ENCODE measurements around the gene WDR37. TPM values are rescaled to one million over a fixed set of nuclear protein-coding genes. Genes with fewer than 3 reads are reported as not detected.

Gene WDR37
- total and polyA plus RNA-seq, 2 donors (not counting 1 experiment from before 2014, with no cell fraction given) = 17.3 to 33.2 TPM

DNA sequence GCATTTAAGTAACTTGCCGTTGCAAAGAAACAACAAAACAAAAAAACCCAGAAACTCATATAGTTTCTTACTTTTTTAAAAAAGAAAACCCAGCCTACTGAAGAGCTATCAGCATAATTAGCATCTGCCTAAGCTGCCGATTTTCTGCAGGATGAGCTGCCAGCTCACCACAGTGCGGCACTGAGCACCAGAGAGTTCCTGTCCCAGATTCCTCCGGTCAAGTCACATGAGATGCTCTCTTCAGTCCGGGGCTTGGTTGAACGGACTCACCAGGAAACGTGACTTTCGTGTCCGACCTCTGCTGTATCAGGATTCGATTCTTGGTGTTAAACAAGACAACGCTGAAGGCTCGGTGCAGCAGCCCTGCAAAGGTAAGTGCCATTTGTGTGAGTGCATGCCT, 33.8 kb upstream of the WDR37 start:
- H3K27ac Mint-ChIP-seq = no peak overlapping the region

DNA sequence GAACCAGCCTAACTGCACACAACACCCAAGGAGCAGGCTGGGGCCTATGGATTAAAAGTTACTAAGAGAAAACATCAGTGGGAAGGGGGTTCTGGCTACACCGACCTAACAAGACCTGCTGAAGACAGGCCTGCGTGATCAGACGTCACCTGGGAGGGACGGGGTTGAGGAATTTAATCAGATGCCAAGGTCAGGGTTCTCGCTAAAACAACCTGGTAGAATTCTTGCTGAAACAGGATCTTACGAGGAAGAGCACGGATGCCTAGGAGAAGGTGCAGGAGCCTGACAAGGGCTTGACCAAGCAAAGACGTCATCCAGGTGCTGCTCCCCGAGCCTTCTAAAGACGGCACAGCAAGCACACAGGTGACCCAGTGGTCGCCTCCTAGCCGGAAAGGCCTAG, 32.1 kb upstream of the WDR37 start:
- H2AFZ ChIP-seq (ENCODE audit: insufficient read depth, low read depth, low read length, poor library complexity, severe bottlenecking) = no peak overlapping the region
- no peak overlapping the region for H3K4me2 ChIP-seq (replicated peaks; ENCODE audit: low read depth, low read length, poor library complexity, severe bottlenecking)
- no peaks in the 10 kb centered on the region for H4K20me1 ChIP-seq (ENCODE audit: control insufficient read depth, insufficient read depth, low read length, poor library complexity, severe bottlenecking)
- no peaks in the 10 kb centered on the region for H3K4me1 ChIP-seq (ENCODE audit: control insufficient read depth in 2 of 2, insufficient read depth in 2 of 2, low read length in 2 of 2)
- intact Hi-C loops (cut with micrococcal nuclease) = no loop called here
- no peak overlapping the region for H3K4me3 Mint-ChIP-seq
- no peak overlapping the region for H3K27ac Mint-ChIP-seq
- ATAC-seq (ENCODE audit: low read depth) (no peak), DNase-seq (no peak)
- POLR2A ChIA-PET = no interaction called here
- no peaks in the 10 kb centered on the region for H3K9me3 Mint-ChIP-seq (ENCODE audit: insufficient read depth)
- no peaks in the 10 kb centered on the region for H3K27me3 ChIP-seq (replicated peaks in 1 of 4; ENCODE audit: control extremely low read depth in 1 of 4, control insufficient read depth in 3 of 4, insufficient read depth in 4 of 4, low read length in 3 of 4)
- H3K79me2 ChIP-seq (ENCODE audit: control insufficient read depth, insufficient read depth, low read length) = no peaks in the 10 kb centered on the region
- 97% methylated on average over 12 of the region's 12 CpGs for WGBS (ENCODE audit: insufficient coverage)
- CTCF ChIA-PET = no interaction called here
- no peak overlapping the region for H3K4me3 ChIP-seq (ENCODE audit: control extremely low read depth in 1 of 5, extremely low read depth in 1 of 5, insufficient read depth in 1 of 5, low read depth in 2 of 5, low read length in 4 of 5)
- no peaks in the 10 kb centered on the region for H3K27me3 Mint-ChIP-seq
- no peaks in the 10 kb centered on the region for H3K9me3 ChIP-seq (ENCODE audit: control extremely low read depth in 1 of 3, control insufficient read depth in 2 of 3, insufficient read depth in 1 of 3, low read length in 2 of 3)
- H3K36me3 ChIP-seq (replicated peaks in 1 of 2; ENCODE audit: control extremely low read depth in 1 of 2, control insufficient read depth in 1 of 2, extremely low read depth in 1 of 2, insufficient read depth in 2 of 2, low read length in 1 of 2) = no peaks in the 10 kb centered on the region
- no peak for TF ChIP-seq EZH2 (IDR thresholded peaks at IDR 0.05; ENCODE audit: borderline replicate concordance, insufficient read depth, low read depth, low read length, poor library complexity, severe bottlenecking)
- TF ChIP-seq, protein P1, sequence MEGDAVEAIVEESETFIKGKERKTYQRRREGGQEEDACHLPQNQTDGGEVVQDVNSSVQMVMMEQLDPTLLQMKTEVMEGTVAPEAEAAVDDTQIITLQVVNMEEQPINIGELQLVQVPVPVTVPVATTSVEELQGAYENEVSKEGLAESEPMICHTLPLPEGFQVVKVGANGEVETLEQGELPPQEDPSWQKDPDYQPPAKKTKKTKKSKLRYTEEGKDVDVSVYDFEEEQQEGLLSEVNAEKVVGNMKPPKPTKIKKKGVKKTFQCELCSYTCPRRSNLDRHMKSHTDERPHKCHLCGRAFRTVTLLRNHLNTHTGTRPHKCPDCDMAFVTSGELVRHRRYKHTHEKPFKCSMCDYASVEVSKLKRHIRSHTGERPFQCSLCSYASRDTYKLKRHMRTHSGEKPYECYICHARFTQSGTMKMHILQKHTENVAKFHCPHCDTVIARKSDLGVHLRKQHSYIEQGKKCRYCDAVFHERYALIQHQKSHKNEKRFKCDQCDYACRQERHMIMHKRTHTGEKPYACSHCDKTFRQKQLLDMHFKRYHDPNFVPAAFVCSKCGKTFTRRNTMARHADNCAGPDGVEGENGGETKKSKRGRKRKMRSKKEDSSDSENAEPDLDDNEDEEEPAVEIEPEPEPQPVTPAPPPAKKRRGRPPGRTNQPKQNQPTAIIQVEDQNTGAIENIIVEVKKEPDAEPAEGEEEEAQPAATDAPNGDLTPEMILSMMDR (IDR thresholded peaks at IDR 0.05) = no peak
- H3K4me1 Mint-ChIP-seq = no peaks in the 10 kb centered on the region
- H3K9ac ChIP-seq (ENCODE audit: low read length) = no peak overlapping the region
- H3K27ac ChIP-seq (ENCODE audit: low read length in 2 of 2) = no peak overlapping the region

More for the DNA sequence above, 33.8 kb upstream of the WDR37 start:
- Mint-ChIP-seq H3K4me3 (no peak overlapping the region), H3K9me3 (ENCODE audit: insufficient read depth) (no peaks in the 10 kb centered on the region), H3K4me1 (no peaks in the 10 kb centered on the region), H3K27me3 (no peaks in the 10 kb centered on the region)
- ChIA-PET CTCF (no interaction called here), POLR2A (no interaction called here)
- DNase-seq (no peak), ATAC-seq (ENCODE audit: low read depth) (no peak)
- H3K27me3 ChIP-seq (replicated peaks in 1 of 4; ENCODE audit: control extremely low read depth in 1 of 4, control insufficient read depth in 3 of 4, insufficient read depth in 4 of 4, low read length in 3 of 4) = no peaks in the 10 kb centered on the region
- H3K9me3 ChIP-seq (ENCODE audit: control extremely low read depth in 1 of 3, control insufficient read depth in 2 of 3, insufficient read depth in 1 of 3, low read length in 2 of 3) = no peaks in the 10 kb centered on the region
- no peaks in the 10 kb centered on the region for H4K20me1 ChIP-seq (ENCODE audit: control insufficient read depth, insufficient read depth, low read length, poor library complexity, severe bottlenecking)
- H3K4me1 ChIP-seq (ENCODE audit: control insufficient read depth in 2 of 2, insufficient read depth in 2 of 2, low read length in 2 of 2) = no peaks in the 10 kb centered on the region
- no peaks in the 10 kb centered on the region for H3K79me2 ChIP-seq (ENCODE audit: control insufficient read depth, insufficient read depth, low read length)
- H2AFZ ChIP-seq (ENCODE audit: insufficient read depth, low read depth, low read length, poor library complexity, severe bottlenecking) = no peak overlapping the region
- intact Hi-C loops (cut with micrococcal nuclease) = no loop called here
- TF ChIP-seq, protein P1 (IDR thresholded peaks at IDR 0.05) = no peak
- TF ChIP-seq EZH2 (IDR thresholded peaks at IDR 0.05; ENCODE audit: borderline replicate concordance, insufficient read depth, low read depth, low read length, poor library complexity, severe bottlenecking) = no peak
- 93% methylated on average over 11 of the region's 12 CpGs for WGBS (ENCODE audit: insufficient coverage)
- no peak overlapping the region for H3K27ac ChIP-seq (ENCODE audit: low read length in 2 of 2)
- H3K36me3 ChIP-seq (replicated peaks in 1 of 2; ENCODE audit: control extremely low read depth in 1 of 2, control insufficient read depth in 1 of 2, extremely low read depth in 1 of 2, insufficient read depth in 2 of 2, low read length in 1 of 2) = peaks cover 0 to 5% of the 10 kb centered on the region in 2 experiments
- H3K4me2 ChIP-seq (replicated peaks; ENCODE audit: low read depth, low read length, poor library complexity, severe bottlenecking) = no peak overlapping the region
- H3K4me3 ChIP-seq (ENCODE audit: control extremely low read depth in 1 of 5, extremely low read depth in 1 of 5, insufficient read depth in 1 of 5, low read depth in 2 of 5, low read length in 4 of 5) = no peak overlapping the region
- H3K9ac ChIP-seq (ENCODE audit: low read length) = no peak overlapping the region

Data from B cell (primary cell).